NK-92 (cell line): Measurements from ENCODE around the gene KIF16B.

Experiments
- DNase-seq: peaks from one replicate; lab custom pipeline; 2025; ENCODE audit not compliant: unreplicated experiment; lab: John Stamatoyannopoulos, UW

Gene KIF16B, protein sequence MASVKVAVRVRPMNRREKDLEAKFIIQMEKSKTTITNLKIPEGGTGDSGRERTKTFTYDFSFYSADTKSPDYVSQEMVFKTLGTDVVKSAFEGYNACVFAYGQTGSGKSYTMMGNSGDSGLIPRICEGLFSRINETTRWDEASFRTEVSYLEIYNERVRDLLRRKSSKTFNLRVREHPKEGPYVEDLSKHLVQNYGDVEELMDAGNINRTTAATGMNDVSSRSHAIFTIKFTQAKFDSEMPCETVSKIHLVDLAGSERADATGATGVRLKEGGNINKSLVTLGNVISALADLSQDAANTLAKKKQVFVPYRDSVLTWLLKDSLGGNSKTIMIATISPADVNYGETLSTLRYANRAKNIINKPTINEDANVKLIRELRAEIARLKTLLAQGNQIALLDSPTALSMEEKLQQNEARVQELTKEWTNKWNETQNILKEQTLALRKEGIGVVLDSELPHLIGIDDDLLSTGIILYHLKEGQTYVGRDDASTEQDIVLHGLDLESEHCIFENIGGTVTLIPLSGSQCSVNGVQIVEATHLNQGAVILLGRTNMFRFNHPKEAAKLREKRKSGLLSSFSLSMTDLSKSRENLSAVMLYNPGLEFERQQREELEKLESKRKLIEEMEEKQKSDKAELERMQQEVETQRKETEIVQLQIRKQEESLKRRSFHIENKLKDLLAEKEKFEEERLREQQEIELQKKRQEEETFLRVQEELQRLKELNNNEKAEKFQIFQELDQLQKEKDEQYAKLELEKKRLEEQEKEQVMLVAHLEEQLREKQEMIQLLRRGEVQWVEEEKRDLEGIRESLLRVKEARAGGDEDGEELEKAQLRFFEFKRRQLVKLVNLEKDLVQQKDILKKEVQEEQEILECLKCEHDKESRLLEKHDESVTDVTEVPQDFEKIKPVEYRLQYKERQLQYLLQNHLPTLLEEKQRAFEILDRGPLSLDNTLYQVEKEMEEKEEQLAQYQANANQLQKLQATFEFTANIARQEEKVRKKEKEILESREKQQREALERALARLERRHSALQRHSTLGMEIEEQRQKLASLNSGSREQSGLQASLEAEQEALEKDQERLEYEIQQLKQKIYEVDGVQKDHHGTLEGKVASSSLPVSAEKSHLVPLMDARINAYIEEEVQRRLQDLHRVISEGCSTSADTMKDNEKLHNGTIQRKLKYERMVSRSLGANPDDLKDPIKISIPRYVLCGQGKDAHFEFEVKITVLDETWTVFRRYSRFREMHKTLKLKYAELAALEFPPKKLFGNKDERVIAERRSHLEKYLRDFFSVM (N-terminal part only)

DNA sequence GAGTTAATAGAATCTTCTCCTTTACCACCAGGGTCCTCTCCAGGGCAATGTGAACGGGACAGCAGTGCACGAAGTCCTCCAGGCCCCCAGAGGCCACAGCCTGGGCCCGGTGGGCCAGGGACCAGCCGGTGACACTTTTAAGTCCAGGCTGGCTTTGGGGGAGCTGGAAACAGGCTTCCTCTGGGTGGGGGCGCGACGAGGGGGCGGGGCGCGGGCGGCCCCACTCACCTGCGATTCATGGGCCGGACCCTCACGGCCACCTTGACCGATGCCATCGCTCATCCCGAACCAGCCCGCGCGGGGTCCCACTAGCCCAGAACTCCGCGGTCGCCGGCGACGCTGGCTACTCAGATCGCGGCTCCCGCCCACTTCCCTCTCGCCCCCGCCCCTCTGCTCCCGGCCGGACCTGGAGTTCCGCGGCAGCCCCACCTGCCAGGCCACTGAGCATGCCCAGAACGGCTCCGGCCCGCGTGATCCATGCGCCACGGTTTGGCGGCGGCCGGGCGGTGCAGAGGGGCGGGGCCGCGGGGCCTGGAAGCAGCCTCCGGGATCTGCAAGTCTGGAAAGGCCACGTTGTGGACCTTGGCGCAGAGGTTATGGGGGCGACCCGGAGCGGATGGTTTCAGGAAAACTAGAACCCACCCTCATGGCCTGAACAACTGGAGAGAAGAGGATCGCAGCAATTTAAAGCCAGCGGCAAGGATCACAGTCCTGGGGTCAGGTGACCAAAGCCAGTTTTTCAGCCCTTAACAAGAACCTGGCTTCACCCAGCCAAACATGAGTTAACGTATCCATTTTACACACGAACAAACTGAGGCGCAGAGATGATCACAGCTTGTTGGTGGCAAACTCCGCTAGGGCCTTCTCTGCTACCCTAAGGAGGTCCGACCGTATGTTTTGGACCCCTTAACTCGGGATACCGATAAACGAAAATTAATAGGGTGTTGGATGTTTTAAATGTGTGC, at the start of gene KIF16B:
KIF16B (minus strand) TSS at position 448 of the 965 bp plus-strand sequence; CDS start at position 275, 173 bp downstream.
- no peak for DNase-seq

DNA sequence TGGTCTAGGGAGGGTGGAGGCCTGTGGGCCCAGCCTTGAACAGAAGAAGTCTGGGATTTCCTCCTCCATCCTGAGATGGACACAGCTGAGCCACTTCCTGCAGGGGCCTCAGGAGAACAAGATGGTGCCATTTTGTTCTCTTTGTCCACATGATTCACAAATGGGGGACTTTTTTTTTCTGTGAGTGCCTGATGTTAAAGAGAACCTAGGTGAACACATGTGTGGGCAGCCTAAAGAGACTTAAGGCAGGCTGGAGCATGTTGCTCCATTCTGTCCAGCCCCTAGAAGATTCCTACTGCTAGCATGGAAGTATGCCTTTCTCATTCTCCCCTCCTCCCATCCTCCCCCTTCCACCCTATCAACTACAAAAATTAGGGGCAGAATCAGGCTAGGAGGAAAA, 49.3 kb upstream of the KIF16B start:
- DNase-seq = no peak

DNA sequence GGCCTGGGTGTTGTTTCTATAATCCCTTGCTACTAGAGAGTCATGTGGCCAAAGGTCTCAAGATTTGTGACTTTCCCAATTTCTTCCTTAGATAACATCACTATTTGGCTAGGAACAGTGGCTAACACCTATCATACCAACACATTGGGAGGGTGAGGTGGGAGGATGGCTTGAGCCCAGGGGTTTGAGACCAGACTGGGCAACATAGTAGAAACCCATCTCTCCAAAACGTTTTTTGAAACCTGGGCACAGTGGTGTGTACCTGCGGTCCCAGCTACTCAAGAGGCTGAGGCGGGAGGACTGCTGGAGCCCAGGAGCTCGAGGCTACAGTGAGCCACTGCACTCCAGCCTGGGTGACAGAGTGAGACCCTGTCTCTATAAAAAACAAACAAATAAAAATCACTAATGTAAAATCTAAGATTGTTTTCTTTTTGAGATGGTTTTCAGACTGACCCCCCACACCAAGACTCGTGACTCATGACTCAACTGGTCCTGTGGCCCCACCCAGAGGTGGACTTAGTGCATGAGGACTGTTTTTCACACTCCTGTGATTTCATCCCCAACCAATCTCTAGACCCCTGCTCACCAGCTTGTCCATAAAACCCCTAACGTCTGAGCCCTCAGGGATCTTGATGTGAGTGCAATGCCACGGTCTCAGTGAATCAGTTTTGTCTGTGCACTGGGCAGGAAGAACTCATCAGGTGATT, 48.3 kb upstream of the KIF16B start:
- no peak for DNase-seq

DNA sequence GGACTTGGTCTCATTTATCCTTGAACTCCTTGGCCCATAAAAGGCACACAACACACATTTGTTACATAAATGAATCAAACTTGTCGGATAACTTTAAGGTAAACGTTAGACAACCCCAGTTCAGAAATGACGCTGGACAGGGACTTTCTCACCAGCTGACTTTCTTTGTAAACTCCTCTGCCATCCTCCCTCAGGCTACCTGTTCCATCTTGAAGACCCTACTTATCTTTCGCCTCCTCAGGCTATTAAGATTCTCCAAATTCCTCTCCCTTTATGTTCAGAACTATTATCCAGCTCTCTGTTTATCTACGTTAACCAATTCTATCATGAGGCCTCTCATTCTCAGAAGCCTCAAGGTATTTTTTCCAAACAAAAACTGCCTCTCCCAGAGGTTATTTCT, 47.7 kb upstream of the KIF16B start:
- DNase-seq = no peak

DNA sequence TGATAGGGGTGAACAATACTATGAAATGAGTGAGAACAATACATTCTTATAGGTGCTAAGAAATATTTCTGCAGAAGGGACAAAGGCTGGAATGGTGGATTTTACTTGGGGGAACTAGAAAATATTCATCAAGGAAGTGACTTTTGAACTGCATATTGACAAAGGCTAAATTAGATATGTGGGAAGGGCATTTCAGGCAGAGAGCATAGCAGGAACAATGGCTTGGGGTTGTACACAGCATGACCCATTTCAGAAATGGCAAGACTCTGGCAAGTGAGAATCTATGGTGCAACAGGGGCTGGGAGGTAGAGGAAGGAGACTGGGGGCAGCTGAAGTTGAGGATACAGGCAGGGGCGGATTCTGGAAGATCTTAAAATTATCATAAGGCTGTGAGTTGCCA, 46.7 kb upstream of the KIF16B start:
- DNase-seq = no peak

DNA sequence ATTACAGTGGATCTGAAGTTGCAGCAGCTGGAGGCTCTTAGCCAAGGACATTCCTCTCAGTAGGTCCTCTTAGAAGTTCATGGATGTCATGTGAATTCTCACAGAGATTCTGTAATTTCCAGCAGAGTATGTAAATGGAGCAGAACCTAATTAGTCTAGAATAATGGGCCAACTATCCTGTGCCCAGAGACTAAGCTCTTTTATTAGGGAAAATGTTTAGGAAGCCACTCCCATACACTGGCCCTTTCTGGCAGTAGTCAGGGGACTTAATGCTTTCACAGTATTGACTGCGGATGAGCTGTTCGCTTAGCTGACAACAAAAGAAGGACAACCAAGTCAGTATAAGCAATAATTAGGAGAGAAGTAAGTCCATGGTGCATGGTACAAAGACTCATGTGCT, 43.8 kb upstream of the KIF16B start:
- no peak for DNase-seq

DNA sequence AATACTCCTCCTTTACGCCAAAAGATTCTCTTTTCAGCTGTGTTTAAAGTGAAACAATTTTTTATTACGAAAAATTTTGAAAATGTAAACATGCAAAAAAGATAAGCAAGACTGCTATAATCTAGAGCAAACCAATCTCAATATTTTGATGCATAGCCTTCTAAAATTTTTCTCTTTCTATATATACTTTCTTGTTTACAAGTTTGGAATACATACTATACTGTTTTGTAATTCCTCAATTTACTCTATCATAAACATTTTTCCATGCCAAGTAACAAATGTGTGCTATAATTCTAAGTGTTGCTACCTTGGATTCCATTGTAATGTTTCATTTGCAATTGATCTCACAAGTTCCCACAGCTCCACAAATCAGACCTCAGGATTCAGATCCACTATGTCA, 43.1 kb upstream of the KIF16B start:
- no peak for DNase-seq

DNA sequence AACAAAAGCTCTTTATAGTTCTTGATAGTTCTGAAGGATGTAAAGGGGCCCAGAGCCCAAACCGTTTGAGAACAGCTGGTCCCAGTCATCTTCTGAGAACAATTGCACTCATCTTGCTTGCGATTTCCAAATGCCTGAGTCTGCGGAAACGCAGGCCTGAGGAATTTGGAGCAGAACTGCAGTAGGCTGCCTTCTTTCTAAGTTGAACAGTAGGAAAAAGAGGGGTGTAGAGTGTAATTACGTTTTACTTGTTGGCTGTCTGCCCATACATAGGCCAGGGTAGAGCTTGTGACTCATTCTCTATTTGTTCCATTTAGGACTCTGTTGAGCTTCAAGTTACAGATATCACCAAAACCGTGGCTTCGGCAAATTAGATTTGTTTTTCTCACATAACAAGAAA, 42.0 kb upstream of the KIF16B start:
- DNase-seq = no peak

DNA sequence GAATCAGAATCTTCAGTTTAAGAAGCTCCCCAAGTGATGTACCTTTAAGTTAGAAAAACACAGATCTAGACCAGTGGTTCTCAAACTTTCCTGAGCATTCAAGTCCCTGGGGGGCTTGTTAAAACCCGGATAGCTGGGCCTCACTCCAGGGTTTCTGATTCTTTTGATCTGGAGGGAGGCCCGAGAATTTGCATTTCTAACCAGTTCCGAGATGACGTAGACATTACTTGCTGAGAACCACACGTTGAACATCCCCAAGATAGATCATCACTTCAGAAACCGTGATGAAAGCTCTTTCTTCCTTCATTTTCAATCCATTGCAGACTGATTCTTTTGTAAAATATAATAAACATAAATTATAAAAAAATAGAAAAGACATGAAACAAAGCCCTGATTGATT, 40.7 kb upstream of the KIF16B start:
- no peak for DNase-seq

DNA sequence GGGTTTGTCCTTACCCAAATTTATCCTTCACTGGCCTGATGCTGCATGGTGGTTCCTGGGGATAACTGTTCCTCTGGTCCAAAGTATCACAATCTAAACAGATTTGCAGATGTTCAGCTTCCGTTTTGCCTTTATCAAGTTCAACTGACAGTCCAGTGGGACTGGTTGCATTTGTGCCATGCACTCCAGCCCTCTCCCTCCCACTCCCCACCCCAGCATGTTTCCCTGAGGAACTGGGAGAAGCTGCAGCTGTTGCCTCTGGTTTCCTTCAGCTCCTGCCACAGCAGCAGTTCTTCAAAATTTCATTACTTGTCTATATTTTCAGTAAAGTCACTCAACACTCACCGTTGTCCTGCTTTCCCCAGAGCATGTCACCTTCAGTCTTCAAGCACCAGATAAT, 39.5 kb upstream of the KIF16B start:
- no peak for DNase-seq

DNA sequence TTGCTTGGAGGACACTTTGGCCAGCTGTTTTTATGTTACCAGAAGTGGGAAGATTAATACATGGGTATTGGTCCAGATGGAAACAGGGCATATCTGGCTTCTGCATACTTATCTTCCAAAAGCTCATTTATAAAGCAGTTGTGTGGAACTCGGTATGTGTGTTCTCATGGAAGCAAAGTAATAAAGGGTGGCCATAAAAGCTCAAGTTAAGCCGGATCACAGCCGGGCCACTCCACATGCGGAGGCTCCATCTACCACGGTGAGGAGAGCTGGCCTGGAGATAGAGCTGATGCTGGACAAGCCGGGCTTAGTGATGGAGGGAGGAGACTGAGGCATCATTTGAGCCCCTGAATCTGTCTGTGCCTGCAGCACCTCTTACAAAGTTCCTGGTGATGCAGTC, 38.6 kb upstream of the KIF16B start:
- DNase-seq = no peak

DNA sequence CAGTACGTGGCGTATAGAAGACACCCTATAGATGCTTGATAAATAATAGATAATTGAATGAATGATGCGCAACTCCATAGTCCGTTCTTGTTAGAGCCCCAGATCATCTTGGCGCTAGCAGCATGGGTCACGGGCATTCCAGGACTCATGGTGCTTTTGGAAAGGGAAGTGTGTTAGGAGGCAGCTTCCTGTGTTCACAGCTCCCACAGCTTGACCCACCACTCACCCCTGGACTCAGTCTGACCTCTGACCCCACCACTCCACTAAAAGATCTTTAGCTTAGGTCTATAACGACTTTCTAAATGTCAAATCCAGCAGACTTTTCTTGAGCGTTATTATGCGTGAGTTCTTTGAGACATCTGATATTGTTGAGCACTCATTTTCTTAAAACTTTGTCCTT, 35.8 kb upstream of the KIF16B start:
- DNase-seq = no peak

DNA sequence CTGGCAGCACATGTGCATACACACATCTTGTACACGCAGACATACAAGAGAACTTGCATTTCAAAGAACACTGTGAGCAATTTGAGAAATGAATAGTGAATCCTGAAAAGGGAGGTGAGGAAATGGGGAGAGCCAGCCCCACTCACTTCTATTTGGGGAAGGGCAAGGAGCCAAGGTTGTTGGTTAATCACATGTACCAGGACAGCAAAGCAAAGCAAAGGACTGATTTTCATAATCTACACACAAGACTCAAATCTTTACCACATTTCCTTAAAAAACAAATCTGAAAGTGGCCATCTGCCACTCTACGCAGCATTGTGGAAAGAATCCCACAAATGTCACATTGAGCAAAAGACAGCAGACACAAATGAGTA, 35.0 kb upstream of the KIF16B start:
- DNase-seq = no peak

DNA sequence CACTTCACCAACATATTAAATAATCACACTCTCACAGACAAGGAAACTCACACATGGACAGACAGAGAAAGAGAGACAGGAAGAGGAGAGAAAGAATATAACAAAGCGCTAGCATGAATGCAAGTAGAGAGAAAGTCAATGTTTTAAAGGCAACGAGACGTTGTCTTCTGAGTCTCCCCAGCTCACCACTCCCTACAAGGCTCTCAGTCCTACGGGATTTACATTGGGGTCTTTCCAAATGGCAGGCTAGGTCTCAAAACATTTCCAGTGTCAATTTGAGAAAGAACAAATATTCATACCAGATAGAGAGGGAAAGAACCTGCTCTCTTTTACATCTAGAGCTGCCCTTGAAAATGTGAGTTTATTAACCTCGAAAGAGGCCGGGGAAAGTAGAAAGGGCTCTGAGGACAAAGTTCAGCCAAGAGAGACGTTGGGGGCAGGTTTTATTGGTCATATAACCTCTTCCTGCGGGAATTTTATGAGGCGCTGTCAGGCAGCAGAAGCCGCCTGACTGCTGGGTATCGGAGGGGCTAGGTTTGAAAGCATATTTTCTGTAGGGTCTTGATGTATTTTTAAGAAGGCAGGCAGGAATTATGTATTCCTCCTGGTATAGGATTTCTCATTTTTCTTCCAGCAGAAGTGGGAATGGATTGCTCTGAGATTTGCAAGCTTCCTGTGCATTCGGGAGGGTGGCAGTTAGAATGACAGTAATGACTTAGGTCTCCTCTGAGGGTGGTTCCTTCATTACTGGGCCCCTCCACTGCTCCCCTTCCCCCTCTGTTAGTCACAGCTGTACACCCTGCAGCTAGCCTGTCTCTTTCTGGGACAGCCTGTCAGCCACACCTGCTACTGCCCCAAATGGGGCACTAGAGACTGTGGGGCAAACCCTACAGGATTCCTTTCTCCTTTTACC, 34.4 kb upstream of the KIF16B start:
- DNase-seq = no peak

DNA sequence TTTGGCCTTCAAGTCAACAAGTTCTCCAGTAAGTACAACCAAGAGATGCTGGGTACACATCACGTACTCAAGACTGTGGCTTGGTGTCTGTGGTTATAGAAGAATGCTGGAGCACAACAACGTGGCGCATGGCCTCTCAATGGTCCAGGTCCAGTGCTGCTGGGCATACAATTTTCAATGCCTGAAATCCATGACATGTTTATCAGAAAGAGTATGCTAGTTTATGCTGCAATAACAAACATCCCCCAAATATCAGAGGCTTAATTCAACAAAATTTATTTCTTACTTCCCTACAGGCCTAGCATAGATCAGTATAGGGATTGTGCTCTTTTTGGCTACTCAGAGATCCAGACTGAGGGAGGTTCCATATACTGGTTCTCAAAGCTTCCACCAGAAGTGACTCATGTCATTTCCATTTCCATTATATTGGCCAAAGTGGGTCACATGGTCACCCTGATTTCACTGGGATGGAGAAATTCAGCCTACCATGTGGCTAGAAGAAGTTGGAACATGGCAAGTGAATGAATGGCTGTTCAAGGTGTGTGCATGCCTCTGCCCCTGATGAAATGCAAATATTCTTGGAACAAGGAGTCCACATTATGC, 33.3 kb upstream of the KIF16B start:
- DNase-seq = no peak

DNA sequence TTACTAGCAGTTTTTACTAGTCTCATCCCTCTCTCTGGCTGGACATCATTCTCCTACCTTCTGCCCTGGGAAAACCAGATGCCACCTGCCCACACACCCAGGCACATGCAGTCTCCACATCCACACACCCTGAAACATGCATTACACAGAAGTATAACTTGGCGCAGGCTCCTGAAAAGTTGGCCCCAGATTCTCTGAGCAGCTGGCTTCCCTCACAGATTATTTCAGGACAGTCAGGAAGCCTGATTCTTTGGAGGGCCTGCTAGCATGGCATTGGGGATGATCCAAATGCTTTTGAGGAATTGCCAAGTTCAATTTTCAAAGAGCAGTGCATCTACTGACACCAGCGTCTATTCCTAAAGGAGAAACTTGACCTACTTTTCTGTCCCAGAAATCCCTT, 27.8 kb upstream of the KIF16B start:
- no peak for DNase-seq

DNA sequence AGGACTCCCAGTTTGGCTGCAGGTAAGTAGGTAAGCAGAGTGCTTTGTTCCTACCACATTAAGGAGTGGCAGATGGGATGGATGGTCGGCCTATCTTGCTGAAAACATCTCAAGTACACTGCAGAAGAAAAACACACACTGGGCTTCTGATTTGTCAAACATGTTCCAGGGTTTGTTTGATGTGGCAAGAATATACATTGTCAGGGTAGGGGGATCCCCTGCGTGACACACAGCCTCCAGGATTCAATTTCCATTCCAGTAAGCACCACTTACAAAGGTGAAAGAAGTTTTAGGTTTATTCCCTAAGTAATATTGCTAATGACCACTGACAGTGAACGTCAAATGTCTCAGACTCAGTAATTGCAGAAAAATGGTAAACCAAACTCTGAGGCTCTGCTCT, 26.0 kb upstream of the KIF16B start:
- no peak for DNase-seq

DNA sequence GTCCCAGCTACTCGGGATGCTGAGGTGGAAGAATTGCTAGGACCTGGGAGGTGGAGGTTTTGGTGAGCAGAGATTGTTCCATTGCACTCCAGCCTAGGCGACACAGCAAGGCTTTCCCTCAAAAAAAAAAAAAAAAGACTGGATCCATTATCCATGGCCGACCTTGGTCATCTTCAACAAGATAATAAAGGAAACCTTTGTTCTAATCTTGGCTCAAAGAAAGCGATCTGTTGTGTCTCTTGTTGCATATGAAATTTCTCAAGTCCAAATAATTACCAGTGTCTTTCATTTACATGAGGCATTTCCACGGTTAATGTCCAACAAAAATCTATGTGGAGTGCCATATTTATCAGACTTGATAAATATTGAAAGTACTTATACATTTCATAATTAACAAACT, 23.7 kb upstream of the KIF16B start:
- DNase-seq = no peak
